COLO668 (cell line): ENCODE results near the gene RFESD.
"Not testable (repeated sequence)": the region's sequence is repeated elsewhere in the genome, so short reads cannot be mapped to it uniquely, and the experiment has no call there.

Experiments
- DNase-seq: peaks from one replicate; lab custom pipeline; 2025; ENCODE audit not compliant: unreplicated experiment; lab: John Stamatoyannopoulos, UW

RFESD gene

GRCh38 chr5:95706196-95706595, 59.6 kb downstream of the RFESD start:
- not testable (repeated sequence) for DNase-seq

- DNase-seq = no peak
These were observed 60.5 kb downstream of the RFESD start for GRCh38 chr5:95707055-95707454.
